ENCODE data around the gene KREMEN1.

The KREMEN1 gene

DNA sequence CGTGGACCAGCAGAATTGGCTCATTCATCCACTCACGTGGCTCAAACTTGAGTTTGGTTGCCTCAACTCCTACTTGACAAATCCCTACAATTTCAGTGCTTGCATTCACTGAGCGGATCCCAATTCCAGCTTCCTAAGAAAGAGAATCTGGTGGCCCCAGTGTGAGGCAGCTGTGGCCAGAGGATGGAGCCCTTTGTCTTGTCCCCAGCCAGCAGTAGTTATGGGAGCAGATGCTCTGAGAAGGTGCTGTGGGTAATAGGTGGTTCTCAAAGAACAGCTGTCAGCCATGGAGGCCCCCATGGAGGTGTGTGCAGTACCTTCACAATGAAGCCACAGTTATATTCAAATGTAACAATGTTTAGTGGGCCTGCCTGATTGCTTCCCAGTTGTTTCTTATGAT lies 39.3 kb downstream of the KREMEN1 start:
- no peak for TF ChIP-seq CTCF (IDR thresholded peaks at IDR 0.05; ENCODE audit: low read depth, low read length)
- in situ Hi-C loops (cut with HindIII; ENCODE audit: low sequenced_read_pairs): no loop called here
- no peak for DNase-seq (ENCODE audit: low read depth, low spot score)
- no peak overlapping the region for H3K4me3 ChIP-seq (ENCODE audit: low read depth, low read length)

DNA sequence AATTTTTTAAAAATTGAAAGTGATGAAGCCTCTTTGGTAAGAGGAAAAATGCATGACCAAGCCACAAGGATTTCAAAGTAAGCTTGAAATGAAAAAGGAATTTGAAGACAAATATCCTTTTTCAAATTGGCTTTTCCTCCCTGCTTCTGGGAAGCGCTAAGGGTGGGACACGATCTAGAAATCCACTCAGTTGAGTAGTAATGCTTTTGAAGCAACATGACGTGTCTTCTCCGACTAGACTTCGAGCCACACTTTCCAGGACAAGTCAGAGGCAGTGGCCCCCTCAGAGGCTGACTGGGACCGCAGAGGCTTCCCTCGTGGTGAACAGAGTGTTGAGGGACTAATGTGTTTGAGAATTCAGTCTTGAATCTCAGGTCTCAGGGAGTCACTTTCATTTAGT lies 39.8 kb downstream of the KREMEN1 start:
- no peak for DNase-seq (ENCODE audit: low read depth, low spot score)
- no peak overlapping the region for H3K4me3 ChIP-seq (ENCODE audit: low read depth, low read length)
- TF ChIP-seq CTCF (IDR thresholded peaks at IDR 0.05; ENCODE audit: low read depth, low read length): no peak
- in situ Hi-C loops (cut with HindIII; ENCODE audit: low sequenced_read_pairs): no loop called here

DNA sequence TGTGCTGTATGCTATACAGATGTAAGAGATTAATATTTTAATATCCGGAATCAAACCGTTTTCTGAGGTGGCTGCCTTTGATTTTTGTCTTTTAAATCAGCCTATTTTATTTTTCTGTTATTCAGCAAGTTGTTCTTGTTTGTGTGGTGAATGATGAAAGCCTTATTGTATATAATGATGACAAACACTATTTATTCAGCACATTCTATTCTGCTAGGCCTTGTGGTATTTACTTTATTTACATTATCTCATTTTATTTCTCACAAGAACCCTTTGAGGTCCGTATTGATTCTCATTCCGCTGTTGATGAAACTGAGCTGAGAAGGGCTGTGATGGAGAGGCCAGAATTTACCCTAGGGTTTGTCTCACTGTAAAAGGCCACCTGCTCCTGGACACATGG lies 40.5 kb downstream of the KREMEN1 start:
- no peak for DNase-seq (ENCODE audit: low read depth, low spot score)
- in situ Hi-C loops (cut with HindIII; ENCODE audit: low sequenced_read_pairs): no loop called here
- no peak overlapping the region for H3K4me3 ChIP-seq (ENCODE audit: low read depth, low read length)
- TF ChIP-seq CTCF (IDR thresholded peaks at IDR 0.05; ENCODE audit: low read depth, low read length): no peak

DNA sequence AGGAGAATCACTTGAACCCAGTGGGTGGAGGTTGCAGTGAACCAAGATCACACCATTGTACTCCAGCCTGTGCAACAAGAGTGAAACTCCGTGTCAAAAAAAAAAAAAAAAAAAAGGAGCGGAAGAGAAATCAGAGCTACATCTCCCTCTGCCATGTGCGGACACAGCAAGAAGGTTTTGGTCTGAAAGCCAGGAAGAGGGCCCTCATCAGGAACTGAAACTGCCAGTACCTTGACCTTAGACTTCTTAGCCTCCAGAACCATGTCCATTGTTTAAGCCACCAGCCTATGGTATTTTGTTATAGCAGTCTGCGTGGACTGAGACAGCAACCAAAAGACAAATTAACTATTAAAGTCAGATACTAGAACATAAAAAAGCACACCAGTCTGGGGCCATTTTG lies 41.6 kb downstream of the KREMEN1 start:
- no peak for DNase-seq (ENCODE audit: low read depth, low spot score)
- no peak for TF ChIP-seq CTCF (IDR thresholded peaks at IDR 0.05; ENCODE audit: low read depth, low read length)
- H3K4me3 ChIP-seq (ENCODE audit: low read depth, low read length): no peak overlapping the region
- in situ Hi-C loops (cut with HindIII; ENCODE audit: low sequenced_read_pairs): no loop called here

GRCh38 chr22:29115682-29116288 lies 43.0 kb downstream of the KREMEN1 start:
- DNase-seq (ENCODE audit: low read depth, low spot score): no peak
- TF ChIP-seq CTCF (IDR thresholded peaks at IDR 0.05; ENCODE audit: low read depth, low read length): no peak
- no peak overlapping the region for H3K4me3 ChIP-seq (ENCODE audit: low read depth, low read length)
- in situ Hi-C loops (cut with HindIII; ENCODE audit: low sequenced_read_pairs): no loop called here

DNA sequence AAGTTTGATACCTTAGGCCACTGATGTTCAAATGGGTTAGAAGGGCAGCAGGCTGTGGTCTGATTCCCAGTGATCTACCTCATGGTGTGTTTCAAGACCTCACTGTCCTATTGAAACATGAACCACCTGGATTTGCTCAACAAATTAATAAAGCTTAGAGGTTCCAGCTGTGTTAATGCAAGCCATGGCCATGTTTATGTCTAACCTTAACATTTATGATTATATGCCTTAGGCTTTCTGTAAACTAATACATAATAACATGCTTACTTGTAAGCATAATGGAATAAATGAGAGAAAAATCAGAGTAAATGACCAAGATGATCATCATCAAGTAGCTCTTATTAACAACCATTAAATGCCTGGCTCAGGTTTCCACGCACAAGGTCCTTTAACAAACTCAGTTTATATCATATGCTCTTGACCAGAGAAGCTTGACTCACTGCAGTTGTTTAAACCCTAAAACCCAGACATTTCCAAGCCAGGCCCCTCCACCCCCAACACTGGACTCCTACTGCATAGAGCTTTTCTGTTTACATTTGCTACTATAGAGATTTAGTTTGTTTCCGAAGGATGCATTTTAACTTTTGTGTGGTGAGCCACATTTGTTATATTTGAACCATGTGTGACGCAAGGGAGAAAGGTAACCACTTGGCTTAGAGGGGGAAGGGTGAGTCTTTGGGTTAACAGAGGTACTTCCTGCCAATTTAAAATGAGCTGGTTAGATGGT lies 43.7 kb downstream of the KREMEN1 start:
- in situ Hi-C loops (cut with HindIII; ENCODE audit: low sequenced_read_pairs): no loop called here
- no peak overlapping the region for H3K4me3 ChIP-seq (ENCODE audit: low read depth, low read length)
- no peak for DNase-seq (ENCODE audit: low read depth, low spot score)
- no peak for TF ChIP-seq CTCF (IDR thresholded peaks at IDR 0.05; ENCODE audit: low read depth, low read length)

Data from astrocyte of the spinal cord (primary cell).